ENCODE measurements around the gene UBE2V1. TPM values are rescaled to one million over a fixed set of nuclear protein-coding genes. Genes with fewer than 3 reads are reported as not detected.

UBE2V1 gene
- total and polyA plus RNA-seq, 2 of the 13 experiments (the other 11 are each of a cell fraction or from before 2014, with no cell fraction given) = 81.3 to 132 TPM

DNA sequence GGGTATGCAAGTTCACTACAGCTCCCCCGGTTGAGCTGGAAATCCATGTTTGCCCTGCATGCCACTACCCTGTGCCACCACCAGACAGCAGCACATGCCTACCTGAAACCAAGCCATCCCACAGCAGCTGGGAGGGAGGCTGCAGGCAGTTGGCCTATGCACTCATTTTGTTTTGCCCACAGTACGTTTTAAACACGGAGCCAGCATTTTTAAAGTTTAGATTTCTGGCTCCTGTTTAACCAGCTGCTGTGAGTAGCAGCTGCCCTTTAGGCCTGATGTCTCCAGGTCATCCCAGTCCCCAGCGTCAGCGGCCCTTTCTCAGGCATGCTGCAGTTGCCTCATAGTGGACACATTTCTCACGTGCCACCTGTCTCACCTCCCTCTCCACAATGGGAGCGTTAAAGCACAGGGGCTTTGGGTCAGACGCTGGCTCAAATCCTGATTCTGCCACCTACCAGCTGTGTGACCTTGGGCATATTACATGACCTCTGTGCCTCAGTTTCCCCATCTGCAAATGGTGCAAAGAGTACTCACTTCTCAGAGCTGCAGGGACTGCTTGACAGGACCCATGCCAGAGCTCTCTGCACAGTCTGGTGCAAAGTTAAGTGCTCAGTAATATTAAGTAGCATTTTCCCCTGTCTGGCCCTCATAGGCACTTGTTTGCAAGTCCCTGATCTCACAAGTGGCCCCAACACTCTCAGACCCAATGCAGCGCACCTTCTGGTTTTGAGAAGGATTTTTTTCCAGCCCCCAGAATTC, 8.2 kb upstream of the UBE2V1 start (continued):
- TF ChIP-seq, protein P1, sequence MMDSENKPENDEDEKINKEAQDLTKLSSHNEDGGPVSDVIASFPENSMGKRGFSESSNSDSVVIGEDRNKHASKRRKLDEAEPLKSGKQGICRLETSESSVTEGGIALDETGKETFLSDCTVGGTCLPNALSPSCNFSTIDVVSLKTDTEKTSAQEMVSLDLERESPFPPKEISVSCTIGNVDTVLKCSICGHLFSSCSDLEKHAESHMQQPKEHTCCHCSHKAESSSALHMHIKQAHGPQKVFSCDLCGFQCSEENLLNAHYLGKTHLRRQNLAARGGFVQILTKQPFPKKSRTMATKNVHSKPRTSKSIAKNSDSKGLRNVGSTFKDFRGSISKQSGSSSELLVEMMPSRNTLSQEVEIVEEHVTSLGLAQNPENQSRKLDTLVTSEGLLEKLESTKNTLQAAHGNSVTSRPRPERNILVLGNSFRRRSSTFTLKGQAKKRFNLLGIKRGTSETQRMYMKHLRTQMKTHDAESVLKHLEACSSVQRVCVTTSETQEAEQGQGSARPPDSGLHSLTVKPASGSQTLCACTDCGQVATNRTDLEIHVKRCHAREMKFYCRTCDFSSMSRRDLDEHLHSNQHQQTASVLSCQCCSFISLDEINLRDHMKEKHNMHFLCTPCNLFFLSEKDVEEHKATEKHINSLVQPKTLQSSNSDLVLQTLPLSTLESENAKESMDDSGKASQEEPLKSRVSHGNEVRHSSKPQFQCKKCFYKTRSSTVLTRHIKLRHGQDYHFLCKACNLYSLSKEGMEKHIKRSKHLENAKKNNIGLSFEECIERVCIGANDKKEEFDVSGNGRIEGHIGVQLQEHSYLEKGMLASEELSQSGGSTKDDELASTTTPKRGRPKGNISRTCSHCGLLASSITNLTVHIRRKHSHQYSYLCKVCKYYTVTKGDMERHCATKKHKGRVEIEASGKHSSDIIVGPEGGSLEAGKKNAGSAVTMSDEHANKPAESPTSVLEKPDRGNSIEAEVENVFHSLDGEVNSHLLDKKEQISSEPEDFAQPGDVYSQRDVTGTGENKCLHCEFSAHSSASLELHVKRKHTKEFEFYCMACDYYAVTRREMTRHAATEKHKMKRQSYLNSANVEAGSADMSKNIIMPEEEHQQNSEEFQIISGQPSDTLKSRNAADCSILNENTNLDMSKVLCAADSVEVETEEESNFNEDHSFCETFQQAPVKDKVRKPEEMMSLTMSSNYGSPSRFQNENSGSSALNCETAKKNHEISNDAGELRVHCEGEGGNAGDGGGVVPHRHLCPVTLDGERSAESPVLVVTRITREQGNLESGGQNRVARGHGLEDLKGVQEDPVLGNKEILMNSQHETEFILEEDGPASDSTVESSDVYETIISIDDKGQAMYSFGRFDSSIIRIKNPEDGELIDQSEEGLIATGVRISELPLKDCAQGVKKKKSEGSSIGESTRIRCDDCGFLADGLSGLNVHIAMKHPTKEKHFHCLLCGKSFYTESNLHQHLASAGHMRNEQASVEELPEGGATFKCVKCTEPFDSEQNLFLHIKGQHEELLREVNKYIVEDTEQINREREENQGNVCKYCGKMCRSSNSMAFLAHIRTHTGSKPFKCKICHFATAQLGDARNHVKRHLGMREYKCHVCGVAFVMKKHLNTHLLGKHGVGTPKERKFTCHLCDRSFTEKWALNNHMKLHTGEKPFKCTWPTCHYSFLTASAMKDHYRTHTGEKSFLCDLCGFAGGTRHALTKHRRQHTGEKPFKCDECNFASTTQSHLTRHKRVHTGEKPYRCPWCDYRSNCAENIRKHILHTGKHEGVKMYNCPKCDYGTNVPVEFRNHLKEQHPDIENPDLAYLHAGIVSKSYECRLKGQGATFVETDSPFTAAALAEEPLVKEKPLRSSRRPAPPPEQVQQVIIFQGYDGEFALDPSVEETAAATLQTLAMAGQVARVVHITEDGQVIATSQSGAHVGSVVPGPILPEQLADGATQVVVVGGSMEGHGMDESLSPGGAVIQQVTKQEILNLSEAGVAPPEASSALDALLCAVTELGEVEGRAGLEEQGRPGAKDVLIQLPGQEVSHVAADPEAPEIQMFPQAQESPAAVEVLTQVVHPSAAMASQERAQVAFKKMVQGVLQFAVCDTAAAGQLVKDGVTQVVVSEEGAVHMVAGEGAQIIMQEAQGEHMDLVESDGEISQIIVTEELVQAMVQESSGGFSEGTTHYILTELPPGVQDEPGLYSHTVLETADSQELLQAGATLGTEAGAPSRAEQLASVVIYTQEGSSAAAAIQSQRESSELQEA (CRISPR knock-in tag; IDR thresholded peaks at IDR 0.05; ENCODE audit: not compliant biosample characterization) = no peak
- peak; percentile 85; the same call in 1 of the 2 replicates for TF ChIP-seq ZNF766 (CRISPR knock-in tag; IDR thresholded peaks at IDR 0.05; ENCODE audit: borderline replicate concordance)
- TF ChIP-seq, protein P2, sequence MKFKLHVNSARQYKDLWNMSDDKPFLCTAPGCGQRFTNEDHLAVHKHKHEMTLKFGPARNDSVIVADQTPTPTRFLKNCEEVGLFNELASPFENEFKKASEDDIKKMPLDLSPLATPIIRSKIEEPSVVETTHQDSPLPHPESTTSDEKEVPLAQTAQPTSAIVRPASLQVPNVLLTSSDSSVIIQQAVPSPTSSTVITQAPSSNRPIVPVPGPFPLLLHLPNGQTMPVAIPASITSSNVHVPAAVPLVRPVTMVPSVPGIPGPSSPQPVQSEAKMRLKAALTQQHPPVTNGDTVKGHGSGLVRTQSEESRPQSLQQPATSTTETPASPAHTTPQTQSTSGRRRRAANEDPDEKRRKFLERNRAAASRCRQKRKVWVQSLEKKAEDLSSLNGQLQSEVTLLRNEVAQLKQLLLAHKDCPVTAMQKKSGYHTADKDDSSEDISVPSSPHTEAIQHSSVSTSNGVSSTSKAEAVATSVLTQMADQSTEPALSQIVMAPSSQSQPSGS (CRISPR knock-in tag; IDR thresholded peaks at IDR 0.05) = peak; percentile 60; the same call in 1 of the 2 replicates
- peak; percentile 73 for TF ChIP-seq ZNF205 (CRISPR knock-in tag; IDR thresholded peaks at IDR 0.05)
- TF ChIP-seq, protein P3, sequence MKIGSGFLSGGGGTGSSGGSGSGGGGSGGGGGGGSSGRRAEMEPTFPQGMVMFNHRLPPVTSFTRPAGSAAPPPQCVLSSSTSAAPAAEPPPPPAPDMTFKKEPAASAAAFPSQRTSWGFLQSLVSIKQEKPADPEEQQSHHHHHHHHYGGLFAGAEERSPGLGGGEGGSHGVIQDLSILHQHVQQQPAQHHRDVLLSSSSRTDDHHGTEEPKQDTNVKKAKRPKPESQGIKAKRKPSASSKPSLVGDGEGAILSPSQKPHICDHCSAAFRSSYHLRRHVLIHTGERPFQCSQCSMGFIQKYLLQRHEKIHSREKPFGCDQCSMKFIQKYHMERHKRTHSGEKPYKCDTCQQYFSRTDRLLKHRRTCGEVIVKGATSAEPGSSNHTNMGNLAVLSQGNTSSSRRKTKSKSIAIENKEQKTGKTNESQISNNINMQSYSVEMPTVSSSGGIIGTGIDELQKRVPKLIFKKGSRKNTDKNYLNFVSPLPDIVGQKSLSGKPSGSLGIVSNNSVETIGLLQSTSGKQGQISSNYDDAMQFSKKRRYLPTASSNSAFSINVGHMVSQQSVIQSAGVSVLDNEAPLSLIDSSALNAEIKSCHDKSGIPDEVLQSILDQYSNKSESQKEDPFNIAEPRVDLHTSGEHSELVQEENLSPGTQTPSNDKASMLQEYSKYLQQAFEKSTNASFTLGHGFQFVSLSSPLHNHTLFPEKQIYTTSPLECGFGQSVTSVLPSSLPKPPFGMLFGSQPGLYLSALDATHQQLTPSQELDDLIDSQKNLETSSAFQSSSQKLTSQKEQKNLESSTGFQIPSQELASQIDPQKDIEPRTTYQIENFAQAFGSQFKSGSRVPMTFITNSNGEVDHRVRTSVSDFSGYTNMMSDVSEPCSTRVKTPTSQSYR (CRISPR knock-in tag; IDR thresholded peaks at IDR 0.05; ENCODE audit: borderline replicate concordance) = peak; percentile 57; the same call in 1 of the 2 replicates
- TF ChIP-seq SP5 (CRISPR knock-in tag; IDR thresholded peaks at IDR 0.05; ENCODE audit: borderline replicate concordance, low read depth) = peak; percentile 67; the same call in 1 of the 2 replicates
- peak; percentile 58; the same call in 1 of the 2 replicates for TF ChIP-seq FOXO1 (CRISPR knock-in tag; IDR thresholded peaks at IDR 0.05)
- TF ChIP-seq, protein P4, sequence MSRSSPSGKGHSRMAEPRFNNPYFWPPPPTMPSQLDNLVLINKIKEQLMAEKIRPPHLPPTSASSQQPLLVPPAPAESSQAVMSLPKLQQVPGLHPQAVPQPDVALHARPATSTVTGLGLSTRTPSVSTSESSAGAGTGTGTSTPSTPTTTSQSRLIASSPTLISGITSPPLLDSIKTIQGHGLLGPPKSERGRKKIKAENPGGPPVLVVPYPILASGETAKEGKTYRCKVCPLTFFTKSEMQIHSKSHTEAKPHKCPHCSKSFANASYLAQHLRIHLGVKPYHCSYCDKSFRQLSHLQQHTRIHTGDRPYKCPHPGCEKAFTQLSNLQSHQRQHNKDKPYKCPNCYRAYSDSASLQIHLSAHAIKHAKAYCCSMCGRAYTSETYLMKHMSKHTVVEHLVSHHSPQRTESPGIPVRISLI (CRISPR knock-in tag; IDR thresholded peaks at IDR 0.05; ENCODE audit: borderline replicate concordance) = peak; percentile 46; the same call in 1 of the 2 replicates
- no peak for TF ChIP-seq ZNF432 (CRISPR knock-in tag; IDR thresholded peaks at IDR 0.05; ENCODE audit: borderline replicate concordance)
- no peak for TF ChIP-seq TARDBP (CRISPR knock-in tag; IDR thresholded peaks at IDR 0.05)
- TF ChIP-seq, protein P5, sequence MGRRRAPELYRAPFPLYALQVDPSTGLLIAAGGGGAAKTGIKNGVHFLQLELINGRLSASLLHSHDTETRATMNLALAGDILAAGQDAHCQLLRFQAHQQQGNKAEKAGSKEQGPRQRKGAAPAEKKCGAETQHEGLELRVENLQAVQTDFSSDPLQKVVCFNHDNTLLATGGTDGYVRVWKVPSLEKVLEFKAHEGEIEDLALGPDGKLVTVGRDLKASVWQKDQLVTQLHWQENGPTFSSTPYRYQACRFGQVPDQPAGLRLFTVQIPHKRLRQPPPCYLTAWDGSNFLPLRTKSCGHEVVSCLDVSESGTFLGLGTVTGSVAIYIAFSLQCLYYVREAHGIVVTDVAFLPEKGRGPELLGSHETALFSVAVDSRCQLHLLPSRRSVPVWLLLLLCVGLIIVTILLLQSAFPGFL (CRISPR knock-in tag; IDR thresholded peaks at IDR 0.05) = no peak
